Measurements from ENCODE around the gene SCN4B.

SCN4B gene

GRCh38 chr11:118143661-118144185 is 8.9 kb downstream of the SCN4B start:
- Histone ChIP-seq H3K4me3 (ENCODE audit: low read length in 2 of 2) (no peak overlapping the region), H3K9ac (ENCODE audit: low read depth in 1 of 2, low read length in 2 of 2) (no peak overlapping the region), H3K36me3 (ENCODE audit: control insufficient read depth in 2 of 2, insufficient read depth in 2 of 2, low read length in 2 of 2) (no peaks in the 10 kb centered on the region), H3K27ac (ENCODE audit: low read depth in 2 of 2, low read length in 2 of 2) (no peak overlapping the region), H3K4me1 (ENCODE audit: control insufficient read depth in 2 of 2, insufficient read depth in 2 of 2, low read length in 2 of 2) (peaks cover 0 to 5% of the 10 kb centered on the region in 2 donors), H3K9me3 (ENCODE audit: control insufficient read depth in 2 of 2, low read length in 2 of 2) (no peaks in the 10 kb centered on the region), H3K27me3 (ENCODE audit: control insufficient read depth in 2 of 2, insufficient read depth in 2 of 2, low read length in 2 of 2) (peaks cover 18 to 33% of the 10 kb centered on the region in 2 donors)

DNA sequence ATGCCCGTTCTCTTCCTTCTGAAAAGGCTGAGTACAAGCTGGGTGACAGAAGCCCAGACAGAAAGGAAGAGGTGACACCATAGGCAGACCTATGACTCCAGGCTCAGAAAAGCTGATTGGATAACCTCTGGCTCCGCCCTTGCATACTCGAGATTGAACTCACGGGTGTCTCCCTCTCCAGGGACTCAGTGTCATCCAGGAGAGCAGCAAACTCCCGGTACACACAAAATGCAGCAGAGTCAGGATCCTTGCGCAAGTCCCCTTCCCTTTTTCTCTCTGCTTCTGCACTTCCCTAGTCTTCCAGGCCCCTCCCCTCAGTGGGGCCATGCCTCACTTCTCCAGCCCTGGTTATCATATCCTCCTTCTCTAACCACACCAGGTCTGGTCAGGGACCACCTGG is 9.8 kb downstream of the SCN4B start:
- H3K4me3 ChIP-seq (ENCODE audit: low read length in 2 of 2) = no peak overlapping the region
- no peaks in the 10 kb centered on the region for H3K36me3 ChIP-seq (ENCODE audit: control insufficient read depth in 2 of 2, insufficient read depth in 2 of 2, low read length in 2 of 2)
- peaks cover 0 to 5% of the 10 kb centered on the region in 2 donors for H3K4me1 ChIP-seq (ENCODE audit: control insufficient read depth in 2 of 2, insufficient read depth in 2 of 2, low read length in 2 of 2)
- no peaks in the 10 kb centered on the region for H3K9me3 ChIP-seq (ENCODE audit: control insufficient read depth in 2 of 2, low read length in 2 of 2)
- peaks cover 23 to 39% of the 10 kb centered on the region in 2 donors for H3K27me3 ChIP-seq (ENCODE audit: control insufficient read depth in 2 of 2, insufficient read depth in 2 of 2, low read length in 2 of 2)
- H3K9ac ChIP-seq (ENCODE audit: low read depth in 1 of 2, low read length in 2 of 2) = no peak overlapping the region
- H3K27ac ChIP-seq (ENCODE audit: low read depth in 2 of 2, low read length in 2 of 2) = no peak overlapping the region

- peaks cover 26 to 36% of the 10 kb centered on the region in 2 donors for H3K27me3 ChIP-seq (ENCODE audit: control insufficient read depth in 2 of 2, insufficient read depth in 2 of 2, low read length in 2 of 2)
- no peak overlapping the region for H3K9ac ChIP-seq (ENCODE audit: low read depth in 1 of 2, low read length in 2 of 2)
- H3K36me3 ChIP-seq (ENCODE audit: control insufficient read depth in 2 of 2, insufficient read depth in 2 of 2, low read length in 2 of 2) = no peaks in the 10 kb centered on the region
- H3K4me3 ChIP-seq (ENCODE audit: low read length in 2 of 2) = no peak overlapping the region
- peaks cover 0 to 5% of the 10 kb centered on the region in 2 donors for H3K4me1 ChIP-seq (ENCODE audit: control insufficient read depth in 2 of 2, insufficient read depth in 2 of 2, low read length in 2 of 2)
- H3K9me3 ChIP-seq (ENCODE audit: control insufficient read depth in 2 of 2, low read length in 2 of 2) = no peaks in the 10 kb centered on the region
- no peak overlapping the region for H3K27ac ChIP-seq (ENCODE audit: low read depth in 2 of 2, low read length in 2 of 2)
These were observed 10.5 kb downstream of the SCN4B start for GRCh38 chr11:118142081-118142480.

DNA sequence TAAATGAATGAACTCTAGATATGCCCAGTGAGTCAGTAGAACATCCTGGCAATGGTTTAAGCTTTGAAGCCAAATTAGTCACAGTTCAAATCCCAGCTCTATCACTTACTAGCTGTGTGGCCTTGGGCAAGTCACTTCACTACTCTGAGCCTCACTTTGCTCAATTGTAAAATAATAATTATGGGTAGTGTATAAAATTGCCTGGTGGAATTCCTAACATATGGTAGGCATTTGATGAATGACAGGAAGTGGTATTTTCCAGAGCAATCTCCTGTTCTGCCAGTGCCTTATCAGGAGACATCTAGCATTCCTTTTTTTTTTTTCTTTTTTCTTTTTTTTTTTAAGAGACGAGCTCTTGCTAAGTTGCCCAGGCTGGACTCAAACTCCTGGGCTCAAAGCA is 13.0 kb downstream of the SCN4B start:
- H3K9ac ChIP-seq (ENCODE audit: low read depth in 1 of 2, low read length in 2 of 2) = no peak overlapping the region
- no peaks in the 10 kb centered on the region for H3K4me1 ChIP-seq (ENCODE audit: control insufficient read depth in 2 of 2, insufficient read depth in 2 of 2, low read length in 2 of 2)
- H3K36me3 ChIP-seq (ENCODE audit: control insufficient read depth in 2 of 2, insufficient read depth in 2 of 2, low read length in 2 of 2) = no peaks in the 10 kb centered on the region
- H3K27ac ChIP-seq (ENCODE audit: low read depth in 2 of 2, low read length in 2 of 2) = no peak overlapping the region
- H3K27me3 ChIP-seq (ENCODE audit: control insufficient read depth in 2 of 2, insufficient read depth in 2 of 2, low read length in 2 of 2) = peaks cover 21 to 33% of the 10 kb centered on the region in 2 donors
- no peak overlapping the region for H3K4me3 ChIP-seq (ENCODE audit: low read length in 2 of 2)
- no peaks in the 10 kb centered on the region for H3K9me3 ChIP-seq (ENCODE audit: control insufficient read depth in 2 of 2, low read length in 2 of 2)

GRCh38 chr11:118138839-118139420 is 13.7 kb downstream of the SCN4B start:
- H3K27ac ChIP-seq (ENCODE audit: low read depth in 2 of 2, low read length in 2 of 2) = no peak overlapping the region
- no peaks in the 10 kb centered on the region for H3K9me3 ChIP-seq (ENCODE audit: control insufficient read depth in 2 of 2, low read length in 2 of 2)
- no peaks in the 10 kb centered on the region for H3K36me3 ChIP-seq (ENCODE audit: control insufficient read depth in 2 of 2, insufficient read depth in 2 of 2, low read length in 2 of 2)
- H3K4me1 ChIP-seq (ENCODE audit: control insufficient read depth in 2 of 2, insufficient read depth in 2 of 2, low read length in 2 of 2) = no peaks in the 10 kb centered on the region
- no peak overlapping the region for H3K4me3 ChIP-seq (ENCODE audit: low read length in 2 of 2)
- H3K9ac ChIP-seq (ENCODE audit: low read depth in 1 of 2, low read length in 2 of 2) = no peak overlapping the region
- H3K27me3 ChIP-seq (ENCODE audit: control insufficient read depth in 2 of 2, insufficient read depth in 2 of 2, low read length in 2 of 2) = peaks cover 21 to 29% of the 10 kb centered on the region in 2 donors

- Histone ChIP-seq H3K9ac (ENCODE audit: low read depth in 1 of 2, low read length in 2 of 2) (no peak overlapping the region), H3K27me3 (ENCODE audit: control insufficient read depth in 2 of 2, insufficient read depth in 2 of 2, low read length in 2 of 2) (peaks cover 13 to 20% of the 10 kb centered on the region in 2 donors), H3K27ac (ENCODE audit: low read depth in 2 of 2, low read length in 2 of 2) (no peak overlapping the region), H3K4me1 (ENCODE audit: control insufficient read depth in 2 of 2, insufficient read depth in 2 of 2, low read length in 2 of 2) (no peaks in the 10 kb centered on the region), H3K9me3 (ENCODE audit: control insufficient read depth in 2 of 2, low read length in 2 of 2) (no peaks in the 10 kb centered on the region), H3K4me3 (ENCODE audit: low read length in 2 of 2) (no peak overlapping the region), H3K36me3 (ENCODE audit: control insufficient read depth in 2 of 2, insufficient read depth in 2 of 2, low read length in 2 of 2) (no peaks in the 10 kb centered on the region)
These were observed 15.8 kb downstream of the SCN4B start for GRCh38 chr11:118136801-118137200.

GRCh38 chr11:118136341-118136740 is 16.3 kb downstream of the SCN4B start:
- H3K27ac ChIP-seq (ENCODE audit: low read depth in 2 of 2, low read length in 2 of 2) = no peak overlapping the region
- H3K9me3 ChIP-seq (ENCODE audit: control insufficient read depth in 2 of 2, low read length in 2 of 2) = no peaks in the 10 kb centered on the region
- no peak overlapping the region for H3K9ac ChIP-seq (ENCODE audit: low read depth in 1 of 2, low read length in 2 of 2)
- no peaks in the 10 kb centered on the region for H3K4me1 ChIP-seq (ENCODE audit: control insufficient read depth in 2 of 2, insufficient read depth in 2 of 2, low read length in 2 of 2)
- H3K36me3 ChIP-seq (ENCODE audit: control insufficient read depth in 2 of 2, insufficient read depth in 2 of 2, low read length in 2 of 2) = no peaks in the 10 kb centered on the region
- no peak overlapping the region for H3K4me3 ChIP-seq (ENCODE audit: low read length in 2 of 2)
- peaks cover 13 to 20% of the 10 kb centered on the region in 2 donors for H3K27me3 ChIP-seq (ENCODE audit: control insufficient read depth in 2 of 2, insufficient read depth in 2 of 2, low read length in 2 of 2)

DNA sequence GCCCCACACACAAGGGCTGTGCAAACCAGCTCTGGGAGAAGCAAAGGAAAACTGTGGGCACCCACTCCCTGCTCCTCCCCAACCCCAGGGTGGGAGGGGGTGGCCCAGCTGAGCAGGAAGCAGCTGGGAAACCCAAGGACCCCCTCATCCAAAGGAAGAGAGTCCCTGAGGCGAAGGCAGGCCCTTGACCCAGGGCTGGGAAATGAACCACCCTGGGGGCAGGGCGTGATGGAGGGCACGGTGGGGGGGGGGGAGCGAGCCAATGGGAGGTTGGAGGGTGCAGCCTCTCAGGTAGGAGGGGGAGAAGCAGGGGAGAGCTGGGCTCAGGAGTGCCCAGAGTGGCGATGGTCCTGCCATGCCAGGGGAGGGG is 16.8 kb downstream of the SCN4B start:
- no peaks in the 10 kb centered on the region for H3K9me3 ChIP-seq (ENCODE audit: control insufficient read depth in 2 of 2, low read length in 2 of 2)
- no peak overlapping the region for H3K27ac ChIP-seq (ENCODE audit: low read depth in 2 of 2, low read length in 2 of 2)
- no peaks in the 10 kb centered on the region for H3K4me1 ChIP-seq (ENCODE audit: control insufficient read depth in 2 of 2, insufficient read depth in 2 of 2, low read length in 2 of 2)
- H3K27me3 ChIP-seq (ENCODE audit: control insufficient read depth in 2 of 2, insufficient read depth in 2 of 2, low read length in 2 of 2) = peaks cover 12 to 17% of the 10 kb centered on the region in 2 donors
- H3K36me3 ChIP-seq (ENCODE audit: control insufficient read depth in 2 of 2, insufficient read depth in 2 of 2, low read length in 2 of 2) = no peaks in the 10 kb centered on the region
- H3K9ac ChIP-seq (ENCODE audit: low read depth in 1 of 2, low read length in 2 of 2) = no peak overlapping the region
- H3K4me3 ChIP-seq (ENCODE audit: low read length in 2 of 2) = no peak overlapping the region

GRCh38 chr11:118135051-118135795 is 17.4 kb downstream of the SCN4B start:
- no peak overlapping the region for H3K27ac ChIP-seq (ENCODE audit: low read depth in 2 of 2, low read length in 2 of 2)
- peaks cover 11 to 15% of the 10 kb centered on the region in 2 donors for H3K27me3 ChIP-seq (ENCODE audit: control insufficient read depth in 2 of 2, insufficient read depth in 2 of 2, low read length in 2 of 2)
- H3K4me3 ChIP-seq (ENCODE audit: low read length in 2 of 2) = no peak overlapping the region
- no peaks in the 10 kb centered on the region for H3K9me3 ChIP-seq (ENCODE audit: control insufficient read depth in 2 of 2, low read length in 2 of 2)
- H3K4me1 ChIP-seq (ENCODE audit: control insufficient read depth in 2 of 2, insufficient read depth in 2 of 2, low read length in 2 of 2) = no peaks in the 10 kb centered on the region
- no peaks in the 10 kb centered on the region for H3K36me3 ChIP-seq (ENCODE audit: control insufficient read depth in 2 of 2, insufficient read depth in 2 of 2, low read length in 2 of 2)
- H3K9ac ChIP-seq (ENCODE audit: low read depth in 1 of 2, low read length in 2 of 2) = no peak overlapping the region

GRCh38 chr11:118133816-118134215 is 18.8 kb downstream of the SCN4B start:
- Histone ChIP-seq H3K27me3 (ENCODE audit: control insufficient read depth in 2 of 2, insufficient read depth in 2 of 2, low read length in 2 of 2) (peaks cover 11% of the 10 kb centered on the region in 2 donors), H3K27ac (ENCODE audit: low read depth in 2 of 2, low read length in 2 of 2) (no peak overlapping the region), H3K4me1 (ENCODE audit: control insufficient read depth in 2 of 2, insufficient read depth in 2 of 2, low read length in 2 of 2) (peaks cover 0 to 4% of the 10 kb centered on the region in 2 donors), H3K9ac (ENCODE audit: low read depth in 1 of 2, low read length in 2 of 2) (no peak overlapping the region), H3K4me3 (ENCODE audit: low read length in 2 of 2) (no peak overlapping the region), H3K9me3 (ENCODE audit: control insufficient read depth in 2 of 2, low read length in 2 of 2) (no peaks in the 10 kb centered on the region), H3K36me3 (ENCODE audit: control insufficient read depth in 2 of 2, insufficient read depth in 2 of 2, low read length in 2 of 2) (no peaks in the 10 kb centered on the region)
